ENCODE data around the gene C1QL1. TPM values are rescaled to one million over a fixed set of nuclear protein-coding genes. Genes with fewer than 3 reads are reported as not detected.
A peak's percentile ranks its signal among the peaks of the same experiment; 100 is the strongest.

The C1QL1 gene
- total RNA-seq, 1 experiment from 2014 or later: 1.3 TPM

DNA sequence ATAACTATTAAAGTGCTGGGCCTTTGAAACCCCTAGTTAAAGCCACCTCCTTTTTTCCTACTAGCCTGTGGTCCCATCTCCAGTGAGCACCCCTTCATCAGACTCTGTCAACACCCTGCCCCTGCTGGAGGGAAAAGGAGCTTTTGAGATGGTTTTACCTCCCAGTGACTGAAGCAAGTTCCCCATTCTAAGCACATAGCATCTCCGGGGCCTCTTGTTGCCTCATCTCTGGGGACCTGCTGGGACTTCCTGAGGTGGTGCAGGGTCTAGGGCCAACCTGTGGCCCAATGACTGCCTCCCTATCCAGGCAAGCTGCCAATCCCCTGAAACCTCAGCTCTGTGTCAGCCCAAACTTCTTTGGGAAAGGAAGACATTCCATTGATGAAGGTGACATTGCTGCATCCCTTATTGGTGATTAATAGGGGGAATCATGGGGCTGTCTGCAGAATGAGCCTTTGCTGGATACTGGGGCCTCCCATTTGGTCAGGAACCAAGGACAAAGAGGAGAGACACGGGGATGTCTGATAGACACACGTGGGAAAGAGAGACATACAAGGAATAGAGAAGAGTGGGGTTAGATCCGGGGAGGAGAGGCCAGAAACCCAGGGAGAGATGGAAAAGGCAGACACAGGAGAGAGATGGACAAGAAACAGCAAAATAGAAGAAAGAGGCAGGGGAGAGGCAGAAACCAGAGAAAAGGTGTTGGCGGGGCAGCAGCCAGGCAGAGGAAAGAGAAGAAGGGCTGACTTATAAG lies 2.4 kb downstream of the C1QL1 start:
- no peak overlapping the region for H2AFZ ChIP-seq
- H3K9me2 ChIP-seq (ENCODE audit: insufficient read depth): no peaks in the 10 kb centered on the region
- peaks cover 10% of the 10 kb centered on the region; the same call in 1 of the 2 replicates for H3F3A ChIP-seq (ENCODE audit: insufficient read depth, low read depth)
- H3K4me2 ChIP-seq: no peak overlapping the region
- peaks cover 17% of the 10 kb centered on the region; the same call in 1 of the 2 replicates for H3K27me3 ChIP-seq (ENCODE audit: insufficient read depth, low read depth)
- ChIA-PET CTCF (interaction anchor here (0.7 kb wide), 1 partner anchor 18 kb away, joined by 10 read pairs; no protein-coding TSS in a partner anchor), POLR2A (ENCODE audit: unreplicated experiment) (no interaction called here)
- no TSS peak for BruUV-seq (replicated peaks)
- no peaks in the 10 kb centered on the region for H3K79me2 ChIP-seq (ENCODE audit: low read depth)
- no peak for DNase-seq
- no peaks in the 10 kb centered on the region for H3K36me3 ChIP-seq (ENCODE audit: low read depth)
- no peak overlapping the region for H3K27ac ChIP-seq
- TF ChIP-seq, protein P1, sequence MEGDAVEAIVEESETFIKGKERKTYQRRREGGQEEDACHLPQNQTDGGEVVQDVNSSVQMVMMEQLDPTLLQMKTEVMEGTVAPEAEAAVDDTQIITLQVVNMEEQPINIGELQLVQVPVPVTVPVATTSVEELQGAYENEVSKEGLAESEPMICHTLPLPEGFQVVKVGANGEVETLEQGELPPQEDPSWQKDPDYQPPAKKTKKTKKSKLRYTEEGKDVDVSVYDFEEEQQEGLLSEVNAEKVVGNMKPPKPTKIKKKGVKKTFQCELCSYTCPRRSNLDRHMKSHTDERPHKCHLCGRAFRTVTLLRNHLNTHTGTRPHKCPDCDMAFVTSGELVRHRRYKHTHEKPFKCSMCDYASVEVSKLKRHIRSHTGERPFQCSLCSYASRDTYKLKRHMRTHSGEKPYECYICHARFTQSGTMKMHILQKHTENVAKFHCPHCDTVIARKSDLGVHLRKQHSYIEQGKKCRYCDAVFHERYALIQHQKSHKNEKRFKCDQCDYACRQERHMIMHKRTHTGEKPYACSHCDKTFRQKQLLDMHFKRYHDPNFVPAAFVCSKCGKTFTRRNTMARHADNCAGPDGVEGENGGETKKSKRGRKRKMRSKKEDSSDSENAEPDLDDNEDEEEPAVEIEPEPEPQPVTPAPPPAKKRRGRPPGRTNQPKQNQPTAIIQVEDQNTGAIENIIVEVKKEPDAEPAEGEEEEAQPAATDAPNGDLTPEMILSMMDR (conservative IDR thresholded peaks at IDR 0.05): no peak
- no peak for TF ChIP-seq EZH2 (IDR thresholded peaks at IDR 0.05; ENCODE audit: low read depth)
- no peak overlapping the region for H3K4me3 ChIP-seq
- H4K20me1 ChIP-seq (ENCODE audit: insufficient read depth): no peaks in the 10 kb centered on the region
- H3K4me1 ChIP-seq (replicated peaks; ENCODE audit: insufficient read depth): peaks cover 6% of the 10 kb centered on the region; the same call in 1 of the 2 replicates
- H3K9me3 ChIP-seq (ENCODE audit: insufficient read depth, low read depth): no peaks in the 10 kb centered on the region
- intact Hi-C loops (cut with micrococcal nuclease; ENCODE audit: unreplicated experiment): no loop called here

DNA sequence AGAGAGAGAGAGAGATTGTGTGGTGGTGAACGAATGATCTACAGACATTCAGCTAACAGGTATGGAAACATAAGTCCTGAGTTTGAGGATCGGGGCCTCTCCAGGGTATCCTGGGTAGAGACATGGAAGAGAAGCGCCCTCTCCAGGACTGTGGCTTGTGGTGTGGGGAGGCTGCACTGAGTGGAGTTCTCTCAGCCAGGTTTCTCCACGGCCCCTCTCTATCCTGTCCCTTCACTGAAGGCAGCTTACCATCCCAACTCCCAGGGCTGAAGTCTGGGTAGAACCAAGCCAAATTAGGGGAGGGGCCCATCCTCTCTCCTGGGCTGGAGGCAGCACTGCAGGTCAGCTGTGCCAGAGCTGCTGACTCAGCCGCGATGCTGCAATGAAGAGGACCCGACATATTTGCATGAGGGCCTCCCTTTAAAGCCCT lies 6.2 kb downstream of the C1QL1 start:
- no TSS peak for BruUV-seq (replicated peaks)
- no peak for DNase-seq
- Histone ChIP-seq H3K36me3 (ENCODE audit: low read depth) (no peaks in the 10 kb centered on the region), H4K20me1 (ENCODE audit: insufficient read depth) (no peaks in the 10 kb centered on the region), H3K4me2 (no peak overlapping the region), H2AFZ (no peak overlapping the region), H3K9me3 (ENCODE audit: insufficient read depth, low read depth) (no peaks in the 10 kb centered on the region), H3K27me3 (ENCODE audit: insufficient read depth, low read depth) (peaks cover 11% of the 10 kb centered on the region; the same call in 1 of the 2 replicates), H3F3A (ENCODE audit: insufficient read depth, low read depth) (peaks cover 10% of the 10 kb centered on the region; the same call in 1 of the 2 replicates), H3K9me2 (ENCODE audit: insufficient read depth) (no peaks in the 10 kb centered on the region), H3K27ac (no peak overlapping the region), H3K4me1 (replicated peaks; ENCODE audit: insufficient read depth) (peaks cover 11% of the 10 kb centered on the region; the same call in 1 of the 2 replicates), H3K4me3 (no peak overlapping the region), H3K79me2 (ENCODE audit: low read depth) (no peaks in the 10 kb centered on the region)
- POLR2A ChIA-PET (ENCODE audit: unreplicated experiment): interaction anchor here (0.5 kb wide), 1 partner anchor 59 kb away, joined by 11 read pairs; no protein-coding TSS in a partner anchor
- TF ChIP-seq, protein P1 (conservative IDR thresholded peaks at IDR 0.05): no peak
- no peak for TF ChIP-seq EZH2 (IDR thresholded peaks at IDR 0.05; ENCODE audit: low read depth)
- intact Hi-C loops (cut with micrococcal nuclease; ENCODE audit: unreplicated experiment): no loop called here
- CTCF ChIA-PET: no interaction called here

DNA sequence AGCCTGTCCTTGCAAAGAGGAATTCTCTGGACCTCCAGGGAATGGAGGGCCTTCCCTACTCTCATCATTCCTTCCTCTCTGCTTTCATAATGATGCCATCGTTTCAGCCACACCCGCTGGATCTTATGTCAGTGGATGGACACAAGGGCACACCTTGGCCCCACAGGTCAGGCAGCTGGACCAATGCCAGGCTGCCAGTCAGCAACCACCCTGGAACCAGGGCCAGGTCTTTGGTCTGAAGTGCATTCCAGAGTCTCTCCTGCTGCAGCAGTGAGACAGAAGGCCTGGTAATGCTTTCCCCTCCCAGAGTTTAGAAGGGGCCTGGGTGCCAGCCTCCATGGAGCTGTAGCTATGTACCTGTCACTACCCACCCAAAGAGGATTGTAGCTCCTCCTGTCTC lies 7.4 kb downstream of the C1QL1 start:
- peak; percentile 48 to 72 for DNase-seq
- Histone ChIP-seq H3K4me2 (no peak overlapping the region), H3K4me1 (replicated peaks; ENCODE audit: insufficient read depth) (peaks cover 11% of the 10 kb centered on the region; the same call in 1 of the 2 replicates), H4K20me1 (ENCODE audit: insufficient read depth) (no peaks in the 10 kb centered on the region), H3K9me2 (ENCODE audit: insufficient read depth) (no peaks in the 10 kb centered on the region), H3K27me3 (ENCODE audit: insufficient read depth, low read depth) (peaks cover 7% of the 10 kb centered on the region), H3K36me3 (ENCODE audit: low read depth) (no peaks in the 10 kb centered on the region), H3K4me3 (no peak overlapping the region), H3F3A (ENCODE audit: insufficient read depth, low read depth) (peaks cover 7% of the 10 kb centered on the region; the same call in 1 of the 2 replicates), H3K27ac (no peak overlapping the region), H3K79me2 (ENCODE audit: low read depth) (no peaks in the 10 kb centered on the region), H2AFZ (no peak overlapping the region), H3K9me3 (ENCODE audit: insufficient read depth, low read depth) (no peaks in the 10 kb centered on the region)
- intact Hi-C loops (cut with micrococcal nuclease; ENCODE audit: unreplicated experiment): no loop called here
- ChIA-PET CTCF (interaction anchor here (0.7 kb wide), 1 partner anchor 23 kb away, joined by 15 read pairs; no protein-coding TSS in a partner anchor), POLR2A (ENCODE audit: unreplicated experiment) (no interaction called here)
- TF ChIP-seq, protein P1 (conservative IDR thresholded peaks at IDR 0.05): no peak
- TF ChIP-seq EZH2 (IDR thresholded peaks at IDR 0.05; ENCODE audit: low read depth): no peak
- BruUV-seq (replicated peaks): no TSS peak

Measured in PC-9 (cell line).